ENCODE measurements around the gene MR1.
"Not testable (repeated sequence)": the region's sequence is repeated elsewhere in the genome, so short reads cannot be mapped to it uniquely, and the experiment has no call there.

Gene MR1

DNA sequence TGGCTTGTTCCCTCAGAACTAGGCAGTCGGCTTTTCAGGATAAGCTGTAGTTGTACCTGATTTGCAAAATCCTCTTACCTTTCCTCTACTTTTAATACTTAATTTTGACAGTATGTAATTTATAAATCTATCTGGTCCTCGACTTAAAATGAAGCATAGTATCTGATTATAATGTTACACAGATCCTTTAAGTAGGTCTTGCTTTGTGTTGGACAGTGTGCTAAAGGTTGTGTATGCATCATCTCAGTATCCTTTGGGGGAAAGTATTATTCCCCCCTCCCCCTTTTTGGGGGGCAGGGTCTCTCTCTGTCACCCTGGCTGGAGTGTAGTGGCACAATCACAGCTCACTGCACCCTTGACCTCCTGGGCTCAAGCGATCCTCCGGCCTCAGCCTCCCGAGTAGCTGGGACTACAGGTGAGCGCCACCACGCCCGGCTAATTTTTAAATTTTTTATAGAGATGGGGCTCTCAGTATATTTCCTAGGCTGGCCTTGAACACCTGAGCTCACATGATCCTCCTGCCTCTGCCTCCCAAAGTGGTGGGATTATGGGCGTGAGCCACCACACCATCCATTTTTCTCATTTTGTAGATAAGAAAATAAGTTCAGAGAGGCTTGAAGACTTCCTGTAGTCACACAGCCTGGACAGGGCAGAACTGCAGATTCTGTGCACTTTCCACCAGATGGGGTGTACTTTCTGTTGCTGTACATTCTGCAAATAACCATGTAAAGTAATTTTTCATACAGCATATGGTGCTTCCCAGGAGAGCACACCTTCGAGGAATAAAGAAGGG lies 10.3 kb upstream of the MR1 start:
- Histone ChIP-seq H3K27me3 (no peaks in the 10 kb centered on the region), H3K4me3 (peak overlapping the region; percentile 54), H3K9me3 (no peaks in the 10 kb centered on the region), H4K20me1 (peaks cover 34% of the 10 kb centered on the region), H3K36me3 (peaks cover 4% of the 10 kb centered on the region; the same call in 1 of the 2 replicates), H3K27ac (0 out of 2 replicates have a peak overlapping the region, but pooled peaks have one; percentile 30), H3K9ac (peak overlapping the region; percentile 48; the same call in 1 of the 2 replicates), H3K4me2 (peak overlapping the region; percentile 72), H3K4me1 (peaks cover 40% of the 10 kb centered on the region)
- TF ChIP-seq Cebpa-rat (IDR thresholded peaks at IDR 0.05), result no peak

DNA sequence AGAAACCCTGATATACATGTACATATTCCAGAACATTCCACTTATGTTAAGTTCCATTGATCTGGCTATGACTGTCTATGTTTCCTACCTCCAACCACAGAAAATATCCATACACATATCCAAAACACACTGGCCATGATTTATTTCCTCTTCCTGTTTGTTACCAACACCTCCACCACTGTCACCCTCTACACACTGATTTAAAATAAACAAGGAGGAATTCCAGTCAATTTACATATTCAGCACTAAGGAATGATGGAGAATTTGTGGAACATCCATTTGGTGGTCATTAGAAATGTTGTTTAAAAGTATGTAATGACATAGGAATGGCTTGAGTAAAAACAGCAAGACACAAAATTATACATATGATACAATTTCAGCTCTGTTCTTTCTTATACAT lies 5.6 kb upstream of the MR1 start:
- no peak overlapping the region for H3K9ac ChIP-seq
- H3K27me3 ChIP-seq, result no peaks in the 10 kb centered on the region
- TF ChIP-seq Cebpa-rat (IDR thresholded peaks at IDR 0.05), result no peak
- no peaks in the 10 kb centered on the region for H3K9me3 ChIP-seq
- no peak overlapping the region for H3K27ac ChIP-seq
- H3K36me3 ChIP-seq, result no peaks in the 10 kb centered on the region
- no peak overlapping the region for H3K4me2 ChIP-seq
- peaks cover 16% of the 10 kb centered on the region for H3K4me1 ChIP-seq
- no peaks in the 10 kb centered on the region for H4K20me1 ChIP-seq
- H3K4me3 ChIP-seq, result no peak overlapping the region

DNA sequence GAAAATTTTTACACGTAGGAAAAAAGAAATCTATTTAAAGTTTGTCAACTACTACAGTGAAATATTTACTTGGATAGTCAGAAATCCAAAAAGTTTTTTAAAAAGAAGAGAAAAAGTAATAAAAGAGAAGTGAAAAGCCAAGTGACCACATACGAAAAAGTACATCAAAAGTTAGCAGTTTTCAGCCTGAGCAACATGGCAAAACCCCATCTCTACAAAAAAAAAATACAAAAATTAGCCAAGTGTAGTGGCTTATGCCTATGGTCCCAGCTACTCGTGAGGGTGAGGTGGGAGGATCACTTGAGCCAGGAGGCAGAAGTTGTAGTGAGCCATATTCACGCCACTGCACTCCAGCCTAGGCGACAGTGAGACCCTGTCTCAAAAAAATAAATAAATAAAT lies 5.2 kb upstream of the MR1 start:
- Histone ChIP-seq H3K36me3 (no peaks in the 10 kb centered on the region), H3K27me3 (no peaks in the 10 kb centered on the region), H3K4me3 (no peak overlapping the region), H3K4me2 (no peak overlapping the region), H3K4me1 (peaks cover 16% of the 10 kb centered on the region), H3K9me3 (no peaks in the 10 kb centered on the region), H4K20me1 (no peaks in the 10 kb centered on the region), H3K9ac (no peak overlapping the region), H3K27ac (no peak overlapping the region)
- no peak for TF ChIP-seq Cebpa-rat (IDR thresholded peaks at IDR 0.05)

DNA sequence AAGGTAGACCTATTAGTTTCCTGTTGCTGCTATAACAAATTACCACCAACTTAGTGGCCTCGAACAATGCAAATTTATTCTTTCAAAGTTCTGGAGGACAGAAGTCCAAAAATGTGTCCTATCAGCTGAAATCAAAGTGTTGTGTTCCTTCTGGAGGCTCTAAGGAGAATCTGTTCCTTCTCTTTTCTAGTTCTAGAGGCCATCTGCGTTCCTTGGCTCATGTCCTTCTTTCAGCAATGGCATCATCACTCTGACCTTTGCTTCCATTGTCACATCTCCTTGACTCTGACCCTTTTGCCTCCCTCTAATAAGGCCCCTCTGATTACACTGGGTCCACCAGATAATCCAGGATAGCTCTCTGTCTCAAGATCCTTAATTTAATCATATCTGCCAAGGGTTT lies 1.2 kb upstream of the MR1 start:
- no peaks in the 10 kb centered on the region for H3K27me3 ChIP-seq
- H3K4me1 ChIP-seq, result peaks cover 40% of the 10 kb centered on the region
- H3K9me3 ChIP-seq, result no peaks in the 10 kb centered on the region
- no peak overlapping the region for H3K4me2 ChIP-seq
- no peak overlapping the region for H3K27ac ChIP-seq
- TF ChIP-seq Cebpa-rat (IDR thresholded peaks at IDR 0.05), result no peak
- H3K36me3 ChIP-seq, result no peaks in the 10 kb centered on the region
- no peak overlapping the region for H3K9ac ChIP-seq
- H3K4me3 ChIP-seq, result no peak overlapping the region
- H4K20me1 ChIP-seq, result no peaks in the 10 kb centered on the region

DNA sequence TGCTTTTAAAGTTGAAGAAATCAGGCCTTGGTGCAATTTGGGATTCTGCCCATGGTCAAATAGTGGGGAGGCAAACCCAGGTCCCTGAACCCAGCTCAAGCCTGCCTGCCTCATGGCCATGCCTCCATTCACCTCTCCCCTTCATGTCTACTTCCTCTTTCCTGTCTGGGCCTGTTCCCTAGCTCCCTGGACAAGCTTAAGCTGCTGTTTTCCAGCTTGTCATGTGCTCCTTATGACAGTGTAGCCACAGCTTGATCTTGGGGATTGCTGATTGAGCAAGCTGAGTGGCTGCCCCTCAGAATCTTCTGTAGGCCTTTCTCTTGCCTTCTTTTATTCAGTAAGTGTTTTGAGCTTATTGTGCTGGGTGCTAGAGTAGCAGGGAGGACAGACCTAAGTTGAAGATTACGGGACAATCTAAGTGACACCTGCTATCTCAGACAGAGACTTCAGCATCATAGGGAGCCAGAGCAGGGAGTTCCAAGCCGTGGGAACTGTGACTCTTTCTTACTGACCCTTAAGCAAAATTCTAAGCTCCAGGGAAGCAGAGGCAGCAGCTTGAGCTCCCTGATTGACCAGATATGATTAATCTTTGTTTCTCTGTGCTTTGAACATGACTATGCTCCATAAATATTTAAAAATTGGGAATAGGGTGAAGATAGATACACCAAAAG lies 520 bp upstream of the MR1 start:
- Histone ChIP-seq H3K4me1 (peaks cover 40% of the 10 kb centered on the region), H3K27me3 (no peaks in the 10 kb centered on the region), H3K27ac (peak overlapping the region; percentile 81), H4K20me1 (no peaks in the 10 kb centered on the region), H3K9ac (peak overlapping the region; percentile 76), H3K36me3 (peaks cover 6% of the 10 kb centered on the region; the same call in 1 of the 2 replicates), H3K9me3 (no peaks in the 10 kb centered on the region), H3K4me3 (peak overlapping the region; percentile 67), H3K4me2 (peak overlapping the region; percentile 84)
- TF ChIP-seq Cebpa-rat (IDR thresholded peaks at IDR 0.05), result no peak

DNA sequence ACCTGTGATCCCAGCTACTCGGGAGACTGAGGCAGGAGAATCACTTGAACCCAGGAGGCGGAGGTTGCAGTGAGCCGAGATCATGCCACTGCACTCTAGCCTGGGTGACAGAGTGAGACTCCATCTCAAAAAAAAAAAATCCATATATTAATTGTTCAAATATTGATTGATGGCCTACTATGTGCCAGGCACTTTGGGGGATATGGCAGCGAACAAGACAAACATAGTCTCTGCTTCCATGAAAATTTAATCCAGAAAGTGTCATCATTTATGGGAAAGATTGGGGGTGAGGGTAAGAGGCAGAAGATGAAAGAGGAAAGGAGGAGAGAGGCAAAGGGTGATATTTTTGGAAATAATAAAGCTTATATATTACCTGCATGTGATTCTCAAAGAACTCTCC lies 1.4 kb downstream of the MR1 start:
- H3K36me3 ChIP-seq, result peaks cover 18% of the 10 kb centered on the region
- not testable (repeated sequence) for H4K20me1 ChIP-seq, H3K27me3 ChIP-seq, H3K4me3 ChIP-seq, H3K27ac ChIP-seq, H3K9ac ChIP-seq, H3K9me3 ChIP-seq
- H3K4me1 ChIP-seq, result peaks cover 40% of the 10 kb centered on the region
- peak overlapping the region; percentile 84 for H3K4me2 ChIP-seq

DNA sequence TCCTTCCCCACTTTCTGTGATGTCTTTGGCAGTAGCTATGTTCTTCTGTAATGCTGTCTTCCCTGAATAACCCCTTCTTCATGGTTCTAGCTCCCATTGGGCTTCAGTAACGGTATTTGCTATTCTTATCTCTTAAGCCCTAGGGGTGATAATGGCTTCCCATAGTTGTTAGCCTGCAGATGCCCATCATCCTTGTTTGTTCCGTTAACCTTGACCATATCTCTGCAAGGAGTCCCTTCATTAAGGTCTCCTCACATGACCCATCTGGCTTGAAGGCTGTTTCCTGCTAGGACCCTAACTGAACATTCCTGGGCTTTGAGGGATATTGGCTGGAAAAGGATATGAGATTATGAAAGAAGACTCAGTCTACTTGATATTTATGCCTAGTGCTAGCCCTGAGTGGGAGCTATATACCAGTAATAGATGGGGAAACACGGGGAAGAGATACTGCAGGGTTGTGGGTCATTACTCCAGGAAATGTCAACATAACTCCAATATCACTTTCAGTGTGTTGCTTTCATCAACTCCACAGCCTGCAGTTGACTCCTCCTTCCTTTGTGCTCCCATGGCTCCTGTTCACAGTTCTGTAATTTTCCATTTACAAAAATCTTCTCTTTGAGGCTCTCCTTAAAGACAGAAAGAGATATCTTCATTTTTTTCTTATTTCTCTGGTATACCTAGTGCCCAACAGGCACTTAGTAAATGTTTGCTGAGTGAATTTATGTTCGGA lies 2.5 kb downstream of the MR1 start:
- no peaks in the 10 kb centered on the region for H3K27me3 ChIP-seq
- H3K4me3 ChIP-seq, result peak overlapping the region; percentile 27; the same call in 1 of the 2 replicates
- TF ChIP-seq Cebpa-rat (IDR thresholded peaks at IDR 0.05), result no peak
- H3K27ac ChIP-seq, result 0 out of 2 replicates have a peak overlapping the region, but pooled peaks have one; percentile 23
- 0 out of 2 replicates have a peak overlapping the region, but pooled peaks have one; percentile 1 for H3K9ac ChIP-seq
- H3K9me3 ChIP-seq, result no peaks in the 10 kb centered on the region
- H4K20me1 ChIP-seq, result no peaks in the 10 kb centered on the region
- H3K4me1 ChIP-seq, result peaks cover 40% of the 10 kb centered on the region
- H3K36me3 ChIP-seq, result peaks cover 18% of the 10 kb centered on the region
- peak overlapping the region; percentile 84 for H3K4me2 ChIP-seq

DNA sequence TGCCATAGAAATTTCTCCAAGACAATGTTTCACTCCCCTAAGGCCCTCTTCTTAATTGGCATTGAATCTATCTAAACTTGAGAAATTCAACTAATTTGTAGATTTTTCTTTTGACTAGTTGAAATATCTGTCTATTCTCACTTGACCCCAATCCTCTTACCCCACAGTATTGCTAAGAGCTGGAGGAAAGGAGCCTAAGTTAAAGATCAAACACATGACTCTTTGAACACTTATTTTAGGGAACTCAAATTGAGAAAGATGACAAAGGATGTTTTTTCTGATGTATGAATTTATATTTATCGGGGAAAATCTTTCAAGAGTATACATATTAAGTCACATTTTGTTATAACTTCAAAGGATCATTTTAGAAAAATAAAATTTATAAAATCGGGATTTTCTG lies 3.6 kb downstream of the MR1 start:
- peaks cover 45% of the 10 kb centered on the region for H3K4me1 ChIP-seq
- no peak overlapping the region for H3K4me3 ChIP-seq
- H4K20me1 ChIP-seq, result no peaks in the 10 kb centered on the region
- H3K4me2 ChIP-seq, result peak overlapping the region; percentile 84; the same call in 1 of the 2 replicates
- H3K9me3 ChIP-seq, result no peaks in the 10 kb centered on the region
- no peak overlapping the region for H3K27ac ChIP-seq
- H3K27me3 ChIP-seq, result no peaks in the 10 kb centered on the region
- H3K9ac ChIP-seq, result no peak overlapping the region
- peaks cover 18% of the 10 kb centered on the region for H3K36me3 ChIP-seq
- TF ChIP-seq Cebpa-rat (IDR thresholded peaks at IDR 0.05), result no peak

DNA sequence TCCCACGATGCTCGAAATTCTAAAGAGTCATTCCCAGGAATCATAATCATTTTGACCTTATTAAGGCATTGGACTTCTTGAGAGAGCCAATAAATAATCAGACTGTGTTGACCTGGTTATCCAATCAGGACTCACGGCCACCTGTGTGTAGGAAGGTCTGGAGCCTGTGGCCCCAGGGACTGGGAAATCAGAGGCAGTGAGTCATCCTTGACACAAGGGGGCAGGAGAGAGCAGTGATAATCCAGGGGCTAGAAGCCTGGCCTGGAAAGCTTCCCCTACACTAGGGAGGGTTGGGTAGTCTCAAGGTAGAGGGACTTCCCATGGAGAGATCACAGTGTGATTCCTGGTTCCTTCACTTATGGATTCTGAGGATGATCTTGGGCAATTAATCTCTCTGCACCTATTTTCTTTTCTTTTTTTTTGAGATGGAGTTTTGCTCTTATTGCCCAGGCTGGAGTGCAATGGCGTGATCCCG lies 4.7 kb downstream of the MR1 start:
- TF ChIP-seq Cebpa-rat (IDR thresholded peaks at IDR 0.05), result no peak
- Histone ChIP-seq H3K27ac (no peak overlapping the region), H4K20me1 (no peaks in the 10 kb centered on the region), H3K4me2 (no peak overlapping the region), H3K9me3 (no peaks in the 10 kb centered on the region), H3K4me3 (no peak overlapping the region), H3K9ac (no peak overlapping the region), H3K27me3 (no peaks in the 10 kb centered on the region), H3K4me1 (peaks cover 48% of the 10 kb centered on the region), H3K36me3 (peaks cover 22% of the 10 kb centered on the region)
